GM10248 (cell line): Measurements from ENCODE around the gene CACNA1B.

Experiments used
- CTCF ChIA-PET: fragments of 300-600 bp; sonication (Branson Sonifier 250); formaldehyde crosslinking; extraction: SDS; loops from one replicate; lab custom pipeline; 2021; ENCODE audit warnings: antibody characterized with exemption; lab: Yijun Ruan, JAX
- POLR2A ChIA-PET: fragments of 350-650 bp; sonication (Branson Sonifier 250); formaldehyde crosslinking; extraction: SDS; loops from one replicate; lab custom pipeline; 2020; ENCODE audit warnings: antibody characterized with exemption; lab: Yijun Ruan, JAX
- DNase-seq: peaks from one replicate; pipeline ENCODE4 v3.0.0; 2012; ENCODE audit errors: extremely low spot score
- CTCF ChIP-seq: IDR thresholded peaks from 2 replicates; pipeline ENCODE4 v1.5.1; 2012; ENCODE audit warnings: mild to moderate bottlenecking, low read depth; ENCODE audit errors: extremely low read depth, missing control alignments, control extremely low read depth

The CACNA1B gene

GRCh38 chr9:137948642-137949041 is 71.1 kb downstream of the CACNA1B start:
- CTCF ChIA-PET = no interaction called here
- DNase-seq = no peak
- TF ChIP-seq CTCF = no peak
- POLR2A ChIA-PET = no interaction called here

- no peak for DNase-seq
- POLR2A ChIA-PET = no interaction called here
- CTCF ChIA-PET = no interaction called here
- TF ChIP-seq CTCF = no peak
These were observed 71.7 kb downstream of the CACNA1B start for GRCh38 chr9:137949260-137949659.

- TF ChIP-seq CTCF = no peak
- no peak for DNase-seq
- ChIA-PET CTCF (interaction anchor here (1.2 kb wide), 1 partner anchor 95 kb away, joined by 3 read pairs; no protein-coding TSS in a partner anchor), POLR2A (no interaction called here)
These were observed 73.5 kb downstream of the CACNA1B start for GRCh38 chr9:137951107-137951506.

GRCh38 chr9:137951597-137952490 is 74.3 kb downstream of the CACNA1B start:
- ChIA-PET CTCF (interaction anchor here (1.2 kb wide), 1 partner anchor 94 kb away, joined by 3 read pairs; no protein-coding TSS in a partner anchor), POLR2A (no interaction called here)
- TF ChIP-seq CTCF = no peak
- no peak for DNase-seq

GRCh38 chr9:137952976-137953666 is 75.5 kb downstream of the CACNA1B start:
- POLR2A ChIA-PET = no interaction called here
- TF ChIP-seq CTCF = no peak
- DNase-seq = no peak
- CTCF ChIA-PET = interaction anchor here (0.7 kb wide), 1 partner anchor 40 kb away, joined by 3 read pairs; no protein-coding TSS in a partner anchor

- no peak for TF ChIP-seq CTCF
- ChIA-PET POLR2A (no interaction called here), CTCF (no interaction called here)
- DNase-seq = no peak
These were observed 76.3 kb downstream of the CACNA1B start for GRCh38 chr9:137953683-137954438.
